HG02884 (cell line): ENCODE measurements around the gene CEP76.
"Not testable (repeated sequence)": the region's sequence is repeated elsewhere in the genome, so short reads cannot be mapped to it uniquely, and the experiment has no call there.

Experiments used
- ATAC-seq: cut with Tn5 transposase; IDR thresholded peaks from one replicate; pipeline ENCODE4 v1.9.1; 2021; ENCODE audit warnings: mild to moderate bottlenecking, moderate library complexity; ENCODE audit not compliant: unreplicated experiment

Gene CEP76

DNA sequence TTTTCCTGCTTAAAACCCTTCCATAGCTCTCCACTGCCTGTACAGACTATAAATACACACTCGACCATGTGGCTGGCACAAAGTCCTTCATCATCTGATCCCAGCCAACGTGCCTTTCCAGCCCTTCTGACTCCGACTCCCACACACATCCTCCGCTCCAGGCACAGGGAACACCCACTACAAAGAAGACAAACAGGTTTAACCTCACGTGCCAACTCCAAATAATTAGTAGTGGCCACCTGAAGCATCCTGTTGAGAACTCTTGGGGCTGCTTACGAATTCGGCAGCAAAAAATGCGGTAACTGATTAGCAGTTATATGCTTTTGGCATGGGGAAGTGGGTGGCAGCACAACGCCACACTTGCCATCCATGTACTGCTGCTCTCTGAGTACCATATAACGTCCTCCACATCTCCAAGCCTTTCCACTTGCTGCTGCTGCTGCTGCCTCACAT is 56.7 kb downstream of the CEP76 start:
- no peak for ATAC-seq

DNA sequence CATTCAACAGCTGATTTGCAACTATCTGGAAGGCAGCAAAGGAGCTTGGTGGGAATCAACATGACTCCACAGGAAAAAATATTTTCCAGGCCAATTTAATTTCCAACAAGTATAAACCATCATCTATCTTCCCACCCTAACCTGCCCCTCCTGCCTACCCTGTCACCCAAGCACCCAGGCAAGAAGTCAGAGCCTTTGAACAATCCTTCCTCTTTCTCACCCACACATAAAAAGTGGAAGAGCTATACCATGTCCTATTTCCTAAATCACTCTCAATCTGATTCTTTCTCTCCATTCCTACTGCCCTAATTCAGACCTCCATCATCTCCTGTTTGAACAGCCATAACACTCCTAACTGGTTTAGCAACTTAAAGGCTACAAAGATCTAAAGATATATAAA is 57.3 kb downstream of the CEP76 start:
- ATAC-seq = no peak

DNA sequence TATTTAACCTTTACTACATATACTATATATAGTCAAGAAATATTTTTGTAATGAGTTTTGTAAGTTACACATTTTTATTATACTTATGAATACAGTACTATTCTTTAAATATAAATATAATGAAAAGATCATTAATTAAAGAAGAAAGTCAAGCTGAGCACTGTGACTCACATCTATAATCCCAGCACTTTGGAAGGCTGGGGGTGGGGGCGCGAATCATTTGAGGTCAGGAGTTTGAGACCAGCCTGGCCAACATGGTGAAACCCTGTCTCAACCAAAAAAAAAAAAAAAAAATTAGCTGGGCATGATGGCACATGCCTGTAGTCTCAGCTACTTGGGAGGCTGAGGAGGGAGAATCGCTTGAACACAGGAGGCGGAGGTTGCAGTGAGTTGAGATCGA is 58.8 kb downstream of the CEP76 start:
- ATAC-seq = not testable (repeated sequence)

DNA sequence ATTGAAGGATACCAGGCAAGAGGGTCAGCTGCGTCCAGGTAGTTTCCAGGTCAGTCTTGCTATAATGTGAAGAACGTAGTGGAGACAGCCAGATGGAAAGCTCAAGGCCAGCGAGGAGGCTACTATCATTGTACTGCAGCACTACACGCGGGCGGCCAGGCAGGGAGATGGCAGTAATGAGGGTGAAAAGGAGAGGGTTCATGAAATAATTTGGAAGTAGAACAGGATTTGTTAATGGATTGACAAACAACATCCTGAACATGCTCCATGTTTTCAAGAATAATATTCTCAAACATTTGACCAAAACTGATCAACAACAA is 61.7 kb downstream of the CEP76 start:
- no peak for ATAC-seq

DNA sequence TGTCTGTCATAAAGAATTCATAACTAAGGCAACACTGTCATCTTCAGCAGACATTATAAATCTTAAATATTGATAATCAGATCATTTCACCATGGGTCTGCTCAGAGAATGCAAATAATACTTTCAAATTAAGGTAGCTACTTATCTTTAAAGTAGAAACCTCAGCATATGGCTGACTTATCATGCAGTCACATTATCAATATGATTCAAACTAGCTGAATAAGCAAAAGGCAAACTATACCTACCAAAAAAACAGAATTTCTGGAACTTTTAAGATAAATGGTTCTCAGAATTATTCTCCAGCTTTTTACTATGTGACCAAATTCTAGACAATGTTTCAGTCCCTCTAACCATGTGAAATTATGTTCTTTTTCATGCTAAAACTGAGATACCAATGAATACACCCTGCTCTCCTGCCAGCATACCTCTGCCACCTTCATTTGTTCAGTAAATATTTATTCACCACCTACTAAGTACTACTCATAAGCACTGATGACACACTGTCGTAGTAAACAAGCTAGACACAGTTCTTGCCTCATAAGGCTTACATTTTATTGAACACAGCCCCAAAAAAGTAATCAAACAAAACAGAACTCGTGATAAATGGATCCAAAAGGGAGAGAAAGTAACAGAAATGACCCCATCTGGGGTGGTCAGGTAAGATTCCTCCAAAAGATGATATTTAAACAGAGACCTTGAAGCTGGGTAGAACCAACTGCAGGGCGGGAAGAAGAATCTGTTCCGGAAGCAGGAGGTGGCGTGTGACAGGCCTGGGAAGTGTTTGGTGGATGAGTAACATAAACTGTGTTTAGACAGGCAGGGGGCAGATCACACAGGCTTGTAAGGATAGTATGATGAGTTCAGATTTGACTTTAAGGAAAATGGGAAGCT is 62.3 kb downstream of the CEP76 start:
- no peak for ATAC-seq

DNA sequence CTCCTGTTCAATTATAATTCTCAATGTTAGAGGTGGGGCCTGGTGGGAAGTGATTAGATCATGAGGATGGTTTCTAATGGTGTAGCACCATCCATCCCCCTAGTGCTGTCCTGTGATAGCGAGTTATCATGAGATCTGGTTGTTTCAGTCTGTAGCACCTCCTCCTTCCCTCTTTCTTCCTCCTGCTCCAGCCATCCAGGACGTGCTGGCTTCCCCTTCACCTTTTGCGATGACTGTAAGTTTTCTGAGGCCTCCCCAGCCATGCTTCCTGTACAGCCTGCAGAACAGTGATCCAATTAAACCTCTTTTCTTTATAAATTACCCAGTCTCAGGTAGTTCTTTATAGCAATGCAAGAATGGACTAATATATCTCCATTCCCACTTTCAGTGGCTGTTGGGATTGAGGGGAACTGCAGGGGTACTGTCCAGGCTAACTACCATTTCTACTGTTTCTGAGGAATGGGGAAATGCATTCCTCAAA is 63.8 kb downstream of the CEP76 start:
- no peak for ATAC-seq

DNA sequence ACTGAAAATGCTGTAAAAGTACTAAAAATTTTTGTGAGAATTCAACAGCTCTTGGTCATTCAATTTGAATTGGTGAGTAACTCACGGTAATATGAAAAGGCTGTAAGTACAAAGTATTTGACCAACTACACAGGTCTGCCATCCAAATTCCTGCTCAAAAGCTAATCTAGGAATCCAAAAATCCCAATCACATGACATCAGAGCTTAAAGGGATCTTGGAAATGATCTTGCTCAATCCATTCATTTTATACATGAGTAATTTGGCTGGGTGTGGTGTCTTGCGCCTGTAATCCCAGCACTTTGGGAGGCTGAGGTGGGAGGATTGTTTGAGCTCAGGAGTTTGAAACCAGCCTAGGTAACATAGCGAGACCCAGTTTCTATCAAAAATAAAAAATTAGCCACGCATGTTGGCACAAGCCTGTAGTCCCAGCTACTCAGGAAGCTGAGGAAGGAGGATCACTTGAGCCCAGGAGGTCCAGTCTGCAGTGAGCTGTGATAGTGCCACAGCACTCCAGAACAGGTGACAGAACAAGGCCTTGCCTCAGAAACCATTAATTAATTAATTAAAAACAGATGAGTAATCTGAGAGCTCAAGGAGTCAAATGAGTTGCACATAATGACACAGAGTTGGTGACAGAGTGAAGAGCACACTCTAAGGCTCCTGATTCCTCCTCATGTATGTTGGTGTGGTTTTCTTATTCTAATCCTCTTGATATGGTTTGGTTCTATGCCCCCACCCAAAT is 64.5 kb downstream of the CEP76 start:
- ATAC-seq = no peak

DNA sequence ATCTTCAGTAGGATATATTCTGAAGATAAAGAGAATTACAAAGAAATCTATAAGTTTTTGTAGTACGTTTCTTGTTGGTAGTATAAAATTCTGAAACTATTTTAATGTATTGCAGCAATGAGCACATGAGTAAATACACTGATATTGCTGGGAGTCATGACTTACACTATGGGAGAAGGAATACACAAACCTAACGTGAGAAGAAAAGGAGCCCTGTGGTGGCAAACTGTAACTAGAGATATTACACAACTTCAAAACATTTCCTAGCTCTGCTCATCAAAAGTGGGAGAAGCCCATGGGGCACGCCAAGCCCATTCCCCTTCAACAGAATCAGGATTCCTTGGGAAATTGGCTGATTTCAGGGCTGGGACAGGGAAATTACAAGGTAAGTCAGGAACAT is 65.1 kb downstream of the CEP76 start:
- ATAC-seq = no peak

DNA sequence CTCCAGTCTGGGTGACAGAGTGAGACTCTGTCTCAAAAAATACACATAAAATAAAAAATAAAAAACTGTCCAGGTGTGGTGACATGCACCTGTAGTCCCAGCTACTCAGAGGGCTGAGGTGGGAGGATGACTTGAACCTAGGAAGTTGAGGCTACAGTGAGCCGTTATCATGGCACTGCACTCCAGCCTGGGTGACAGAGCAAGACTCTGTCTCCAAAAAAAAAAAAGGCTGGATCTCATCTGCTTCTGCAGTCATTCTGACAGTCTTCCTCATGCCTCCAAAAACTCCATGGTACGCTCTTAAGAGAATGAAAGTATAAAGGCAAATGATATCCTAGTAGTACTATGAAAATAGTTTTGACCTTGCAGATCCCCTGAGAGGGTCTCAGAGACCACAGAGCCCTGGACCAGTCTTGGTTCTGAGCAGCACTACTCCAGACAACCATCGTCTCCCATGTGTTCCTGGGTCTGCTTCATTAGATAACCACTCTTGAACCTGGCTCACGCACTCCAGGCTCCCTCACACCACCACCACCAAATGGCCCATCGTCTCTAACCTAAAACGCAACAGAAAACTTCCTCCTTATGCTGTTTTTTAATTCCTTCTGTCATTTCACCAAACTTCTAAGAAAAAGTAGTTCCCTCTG is 70.6 kb downstream of the CEP76 start:
- no peak for ATAC-seq

DNA sequence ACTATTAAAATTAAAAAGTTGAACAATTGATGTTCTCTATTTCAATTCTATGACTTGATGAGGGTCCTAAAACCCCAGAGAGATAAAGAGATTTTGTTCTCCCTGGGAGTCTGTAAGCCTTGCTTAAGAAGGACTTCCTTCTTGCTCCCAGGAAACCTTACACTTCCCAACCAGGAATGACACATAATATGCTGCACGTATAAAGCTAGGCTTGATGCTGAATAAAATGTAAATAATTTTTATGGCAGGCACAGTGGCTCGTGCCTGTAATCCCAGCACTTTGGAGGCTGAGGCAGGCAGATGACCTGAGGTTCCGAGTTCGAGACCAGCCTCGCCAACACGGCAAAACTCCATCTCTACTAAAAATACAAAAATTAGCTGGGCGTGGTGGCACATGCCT is 72.4 kb downstream of the CEP76 start:
- no peak for ATAC-seq

DNA sequence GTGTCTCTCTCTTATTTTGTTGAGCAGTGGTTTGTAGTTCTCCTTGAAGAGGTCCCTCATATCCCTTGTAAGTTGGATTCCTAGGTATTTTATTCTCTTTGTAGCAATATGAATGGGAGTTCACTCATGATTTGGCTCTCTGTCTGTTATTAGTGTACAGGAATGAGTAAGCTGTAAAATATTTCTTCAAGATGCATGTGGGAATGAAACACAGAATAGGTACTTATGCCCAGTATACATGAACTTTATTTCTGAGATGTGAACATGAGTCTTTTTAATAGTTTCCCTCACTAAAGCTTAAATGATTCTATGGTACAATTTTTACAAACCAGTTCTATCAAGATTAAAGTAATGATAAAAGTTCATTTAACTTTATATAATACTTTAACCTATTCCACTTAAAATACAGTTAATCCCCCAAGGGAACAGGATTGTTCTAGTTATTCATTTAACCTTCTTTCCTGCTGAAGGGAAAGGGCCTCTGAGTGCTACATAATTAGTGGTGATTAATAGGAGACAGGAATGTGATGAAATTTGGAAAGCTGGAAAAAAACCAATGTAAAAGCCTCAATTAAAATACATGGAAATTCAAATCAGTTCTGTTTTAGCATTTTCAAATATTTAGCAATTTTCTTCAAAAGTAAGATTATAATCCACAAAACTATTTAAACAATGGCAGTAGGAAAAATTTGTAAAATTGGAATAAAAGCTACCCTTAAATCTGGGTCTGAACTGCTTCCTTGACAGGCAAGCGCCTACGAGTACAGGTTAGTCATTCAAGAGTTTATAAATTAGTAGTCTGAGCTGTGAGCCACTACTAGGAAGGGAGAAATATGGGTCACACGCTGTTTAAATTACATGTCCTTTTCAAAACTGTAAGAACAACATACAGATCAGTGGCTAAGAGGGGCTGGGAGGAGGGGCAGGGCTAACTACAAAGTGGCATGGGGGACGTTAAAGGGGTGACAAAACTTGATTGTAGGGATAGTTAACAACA is 73.5 kb downstream of the CEP76 start:
- no peak for ATAC-seq

DNA sequence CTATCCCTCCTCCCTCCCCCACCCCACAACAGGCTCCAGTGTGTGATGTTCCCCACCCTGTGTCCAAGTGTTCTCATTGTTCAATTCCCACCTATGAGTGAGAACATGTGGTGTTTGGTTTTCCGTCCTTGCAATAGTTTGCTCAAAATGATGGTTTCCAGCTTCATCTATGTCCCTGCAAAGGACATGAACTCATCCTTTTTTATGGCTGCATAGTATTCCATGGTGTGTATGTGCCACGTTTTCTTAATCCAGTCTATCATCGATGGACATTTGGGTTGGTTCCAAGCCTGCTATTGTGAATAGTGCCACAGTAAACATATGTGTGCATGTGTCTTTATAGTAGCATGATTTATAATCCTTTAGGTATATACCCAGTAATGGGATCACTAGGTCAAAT is 75.3 kb downstream of the CEP76 start:
- not testable (repeated sequence) for ATAC-seq

DNA sequence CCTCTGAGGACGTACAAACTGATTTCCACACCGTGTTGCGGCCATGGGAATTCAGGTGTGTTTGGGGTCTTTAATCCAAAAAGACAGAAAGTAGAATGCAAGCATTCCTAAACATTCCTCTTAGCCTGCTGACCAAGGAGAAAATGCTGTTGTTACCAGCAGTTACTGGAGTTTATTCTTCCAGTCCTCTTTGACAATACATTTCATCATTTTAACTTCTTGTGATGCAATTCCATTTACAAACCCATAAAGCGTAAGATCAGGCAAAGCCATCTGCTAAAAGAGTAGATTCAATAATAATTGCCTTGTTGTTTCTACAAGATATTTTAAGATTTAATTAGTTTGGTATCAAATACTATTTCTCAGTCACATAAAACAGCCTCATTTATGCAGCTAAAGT is 77.3 kb downstream of the CEP76 start:
- no peak for ATAC-seq
